Effector memory CD4-positive, alpha-beta T cell (primary cell): ENCODE results near the gene CHCHD3.

ENCODE experiments used
- DNase-seq, 3 donors: peaks; one replicate each; pipeline ENCODE4 v3.0.0-alpha.2; 2020
- H3K27ac ChIP-seq: 2 replicates; pipeline ENCODE4 v1.7.0; 2013; ENCODE audit warnings: mild to moderate bottlenecking, low read length, moderate library complexity; ENCODE audit not compliant: insufficient read depth, poor library complexity, severe bottlenecking
- H3K27me3 ChIP-seq: replicated peaks from 2 replicates; pipeline ENCODE4 v1.7.0; 2013; ENCODE audit warnings: mild to moderate bottlenecking, low read length; ENCODE audit not compliant: insufficient read depth, control insufficient read depth, poor library complexity, severe bottlenecking
- H3K36me3 ChIP-seq: 2 replicates; pipeline ENCODE4 v1.7.0; 2013; ENCODE audit warnings: mild to moderate bottlenecking, low read length, moderate library complexity; ENCODE audit not compliant: control insufficient read depth, insufficient read depth
- H3K4me1 ChIP-seq: 2 replicates; pipeline ENCODE4 v1.7.0; 2013; ENCODE audit warnings: low read length, mild to moderate bottlenecking; ENCODE audit not compliant: control insufficient read depth, insufficient read depth, poor library complexity, severe bottlenecking
- H3K4me3 ChIP-seq: 2 replicates; pipeline ENCODE4 v1.7.0; 2013; ENCODE audit warnings: low read length, low read depth, mild to moderate bottlenecking; ENCODE audit not compliant: insufficient read depth, poor library complexity, severe bottlenecking
- H3K9me3 ChIP-seq: 2 replicates; pipeline ENCODE4 v1.7.0; 2013; ENCODE audit warnings: mild to moderate bottlenecking, low read length, moderate library complexity; ENCODE audit not compliant: control insufficient read depth

CHCHD3 gene

DNA sequence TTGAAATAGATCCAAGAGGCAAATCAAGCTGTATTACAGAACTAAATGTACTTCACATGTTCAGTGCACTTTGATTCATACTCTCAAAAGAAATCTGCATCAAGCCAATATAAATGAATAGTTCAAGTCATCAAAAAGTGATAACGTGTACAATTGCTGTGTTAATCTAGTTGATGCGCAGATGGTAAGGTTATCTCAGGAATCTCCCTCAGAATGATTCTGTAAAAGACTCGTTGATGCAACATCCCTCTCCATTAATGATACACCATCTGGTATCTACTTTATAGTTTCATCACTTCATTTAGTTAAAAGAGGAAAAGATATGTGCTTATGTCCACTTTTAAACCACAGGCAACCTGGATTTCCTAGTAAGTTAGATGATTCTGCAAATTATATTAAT lies 200.6 kb downstream of the CHCHD3 start:
- H3K4me1 ChIP-seq = no peaks in the 10 kb centered on the region
- no peak for DNase-seq
- no peaks in the 10 kb centered on the region for H3K27me3 ChIP-seq
- H3K4me3 ChIP-seq = no peak overlapping the region
- no peak overlapping the region for H3K27ac ChIP-seq
- H3K9me3 ChIP-seq = no peaks in the 10 kb centered on the region
- no peaks in the 10 kb centered on the region for H3K36me3 ChIP-seq

DNA sequence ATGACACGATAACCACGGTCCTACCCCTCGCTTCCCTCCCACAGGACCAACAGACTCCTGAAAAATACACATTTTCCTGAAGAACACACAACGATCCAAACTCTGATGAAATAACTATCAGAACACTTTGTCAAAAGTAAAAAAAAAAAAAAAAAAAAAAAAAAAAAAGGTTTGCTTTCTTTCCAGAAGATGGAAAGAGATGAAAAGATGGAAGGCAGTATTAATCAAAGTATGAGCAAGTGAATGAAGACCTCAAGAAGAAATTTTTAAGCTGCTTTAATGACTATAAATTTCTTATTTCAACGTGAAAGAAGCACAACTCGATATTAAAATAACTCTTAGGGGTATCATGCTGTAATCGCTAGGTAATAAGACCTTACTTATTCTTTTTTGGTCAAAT lies 202.3 kb downstream of the CHCHD3 start:
- Histone ChIP-seq H3K27ac (no peak overlapping the region), H3K27me3 (no peaks in the 10 kb centered on the region), H3K36me3 (no peaks in the 10 kb centered on the region), H3K4me3 (no peak overlapping the region), H3K4me1 (no peaks in the 10 kb centered on the region), H3K9me3 (no peaks in the 10 kb centered on the region)
- no peak for DNase-seq

DNA sequence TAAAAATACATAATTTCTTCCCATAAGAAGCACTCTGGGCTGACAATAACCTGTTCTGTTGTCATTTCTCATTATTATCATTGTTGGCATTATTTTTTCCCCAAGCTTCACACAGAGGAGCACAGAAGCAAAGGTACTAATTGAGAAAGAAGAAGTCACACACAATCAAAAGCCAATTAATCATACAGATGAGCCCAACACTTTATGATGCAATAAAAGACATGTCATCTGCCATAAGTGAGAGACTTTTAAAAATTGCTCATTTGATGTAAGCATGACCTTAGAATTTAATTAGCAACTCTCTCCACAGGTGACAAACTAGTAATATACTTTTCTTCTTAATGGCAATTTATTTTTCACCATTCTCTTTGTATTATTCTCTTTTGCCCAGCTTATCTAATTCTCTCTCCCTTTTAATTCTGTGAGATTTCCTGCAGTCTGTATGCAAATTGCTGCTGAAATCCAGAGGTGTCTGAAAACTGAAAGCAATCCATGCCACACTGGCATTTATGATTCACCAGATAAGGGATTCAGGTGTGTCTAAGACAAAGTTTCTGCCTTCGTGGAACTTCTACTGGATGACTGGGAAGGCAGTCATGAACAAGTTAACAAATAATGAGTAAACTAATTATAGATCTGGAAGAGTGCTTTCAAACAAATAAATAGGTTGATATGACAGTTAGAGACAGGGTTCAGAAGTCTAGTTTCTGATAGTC lies 203.5 kb downstream of the CHCHD3 start:
- no peaks in the 10 kb centered on the region for H3K36me3 ChIP-seq
- H3K27me3 ChIP-seq = no peaks in the 10 kb centered on the region
- DNase-seq = no peak
- no peaks in the 10 kb centered on the region for H3K9me3 ChIP-seq
- H3K4me3 ChIP-seq = no peak overlapping the region
- no peak overlapping the region for H3K27ac ChIP-seq
- H3K4me1 ChIP-seq = no peaks in the 10 kb centered on the region

DNA sequence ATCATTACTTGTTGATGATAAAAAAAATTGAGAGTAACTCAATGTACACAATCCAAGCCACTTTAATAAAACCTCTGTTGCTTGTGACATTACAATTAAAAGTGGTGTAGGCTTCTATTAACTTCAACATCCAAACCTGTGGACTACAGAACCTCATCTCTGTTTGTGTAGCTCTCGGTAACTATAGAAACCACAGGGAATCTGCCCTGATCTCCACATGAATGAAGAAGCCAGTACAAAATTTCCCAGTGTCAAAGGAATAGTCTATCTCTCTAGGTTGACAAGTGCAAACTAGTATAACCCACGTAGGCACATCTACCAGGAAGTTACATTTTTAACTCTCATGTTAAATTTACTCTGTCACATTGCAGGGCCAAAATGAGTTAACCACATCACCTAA lies 204.3 kb downstream of the CHCHD3 start:
- Histone ChIP-seq H3K36me3 (no peaks in the 10 kb centered on the region), H3K27ac (no peak overlapping the region), H3K4me3 (no peak overlapping the region), H3K9me3 (no peaks in the 10 kb centered on the region), H3K27me3 (no peaks in the 10 kb centered on the region), H3K4me1 (no peaks in the 10 kb centered on the region)
- no peak for DNase-seq

DNA sequence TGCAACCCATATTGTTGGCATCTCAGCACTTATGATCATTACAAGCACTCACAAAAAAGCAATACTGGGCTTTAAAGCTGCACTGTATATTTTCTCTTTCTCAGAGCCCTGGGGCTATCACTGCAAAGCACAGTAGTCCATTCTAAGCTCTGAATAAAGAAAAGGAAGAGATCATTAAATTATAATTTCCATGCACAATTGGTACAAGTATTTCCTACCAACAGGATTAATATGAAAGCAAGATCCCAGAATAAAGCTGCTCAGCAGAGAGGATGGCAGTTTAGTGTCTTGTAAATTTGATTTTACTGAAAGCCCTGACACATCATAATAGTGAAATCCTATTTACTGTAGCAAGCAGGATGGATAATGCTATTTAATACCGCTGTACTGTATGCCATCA lies 205.3 kb downstream of the CHCHD3 start:
- H3K4me1 ChIP-seq = no peaks in the 10 kb centered on the region
- no peaks in the 10 kb centered on the region for H3K36me3 ChIP-seq
- H3K27ac ChIP-seq = no peak overlapping the region
- DNase-seq = no peak
- no peak overlapping the region for H3K4me3 ChIP-seq
- H3K9me3 ChIP-seq = no peaks in the 10 kb centered on the region
- H3K27me3 ChIP-seq = no peaks in the 10 kb centered on the region

DNA sequence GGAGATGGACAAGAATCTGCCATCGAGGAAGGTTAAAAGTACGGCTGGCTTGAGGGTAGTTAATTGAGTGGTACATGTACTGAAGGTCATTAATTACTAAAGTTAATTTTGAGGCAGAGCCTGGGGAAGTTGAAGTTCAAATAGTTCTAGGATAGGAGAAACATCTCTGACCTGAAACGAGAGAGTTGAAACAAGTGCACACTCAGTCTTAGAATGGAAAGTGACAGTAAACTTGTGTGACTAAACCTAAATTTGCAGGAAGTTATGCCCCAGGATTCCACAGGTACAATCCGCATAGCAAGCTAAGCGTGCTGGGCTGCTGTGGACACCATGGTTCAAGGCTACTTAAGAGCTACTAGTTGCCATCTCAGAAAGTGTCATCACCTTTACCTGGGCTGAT lies 209.9 kb downstream of the CHCHD3 start:
- no peak for DNase-seq
- H3K27ac ChIP-seq = no peak overlapping the region
- H3K9me3 ChIP-seq = no peaks in the 10 kb centered on the region
- no peaks in the 10 kb centered on the region for H3K36me3 ChIP-seq
- H3K4me3 ChIP-seq = no peak overlapping the region
- H3K27me3 ChIP-seq = no peaks in the 10 kb centered on the region
- no peaks in the 10 kb centered on the region for H3K4me1 ChIP-seq

DNA sequence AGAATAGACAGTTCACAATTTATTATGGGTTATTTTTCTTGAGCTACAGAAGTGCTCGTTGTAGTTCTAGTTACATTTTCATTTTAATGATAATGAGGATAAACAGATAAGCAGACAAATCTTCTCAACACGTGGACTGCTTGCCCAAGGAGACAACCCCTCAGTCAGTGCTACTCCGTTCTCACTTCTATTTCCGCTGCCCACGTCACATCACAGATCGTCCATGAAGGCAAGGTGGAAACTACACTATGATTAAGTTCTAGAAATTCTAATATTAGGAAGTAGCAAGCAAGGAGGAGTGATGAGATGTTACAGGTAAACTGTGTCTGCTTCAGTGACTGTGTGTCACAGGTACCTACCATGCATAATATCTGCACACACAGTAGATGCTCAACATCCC lies 210.5 kb downstream of the CHCHD3 start:
- Histone ChIP-seq H3K4me3 (no peak overlapping the region), H3K36me3 (no peaks in the 10 kb centered on the region), H3K27me3 (no peaks in the 10 kb centered on the region), H3K4me1 (no peaks in the 10 kb centered on the region), H3K27ac (no peak overlapping the region), H3K9me3 (no peaks in the 10 kb centered on the region)
- no peak for DNase-seq

DNA sequence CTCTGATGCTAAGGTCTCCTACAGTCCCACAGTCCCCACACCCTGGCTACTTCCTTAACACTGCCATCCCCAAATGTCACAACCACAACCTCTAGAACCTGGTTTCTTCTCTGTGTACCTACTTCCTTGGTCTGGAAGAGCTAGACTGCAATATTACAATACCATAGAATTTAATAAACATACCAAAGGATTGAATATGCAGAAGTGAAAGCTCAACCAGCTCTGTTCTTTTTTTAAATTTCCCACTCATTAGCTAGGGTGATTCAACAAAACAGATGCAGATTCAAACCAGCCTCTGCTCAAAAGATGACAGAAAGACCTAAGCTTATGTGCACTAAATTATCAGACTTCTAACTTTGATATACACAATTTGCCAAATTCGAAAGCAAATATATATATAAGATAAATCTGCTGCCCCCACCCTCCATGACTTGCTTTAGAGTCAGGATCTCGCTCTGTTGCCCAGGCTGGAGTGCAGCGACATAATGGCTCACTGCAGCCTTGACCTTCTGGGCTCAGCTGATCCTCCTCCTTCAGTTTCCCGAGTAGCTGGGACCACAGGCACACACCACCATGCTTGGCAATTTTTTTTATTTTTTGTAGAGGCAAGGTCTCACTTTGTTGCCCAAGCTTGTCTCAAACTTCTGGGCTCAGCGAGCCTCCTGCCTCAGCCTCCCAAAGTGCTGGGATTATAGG lies 212.6 kb downstream of the CHCHD3 start:
- no peak overlapping the region for H3K27ac ChIP-seq
- no peaks in the 10 kb centered on the region for H3K4me1 ChIP-seq
- no peaks in the 10 kb centered on the region for H3K27me3 ChIP-seq
- no peak for DNase-seq
- no peaks in the 10 kb centered on the region for H3K9me3 ChIP-seq
- no peaks in the 10 kb centered on the region for H3K36me3 ChIP-seq
- H3K4me3 ChIP-seq = no peak overlapping the region

DNA sequence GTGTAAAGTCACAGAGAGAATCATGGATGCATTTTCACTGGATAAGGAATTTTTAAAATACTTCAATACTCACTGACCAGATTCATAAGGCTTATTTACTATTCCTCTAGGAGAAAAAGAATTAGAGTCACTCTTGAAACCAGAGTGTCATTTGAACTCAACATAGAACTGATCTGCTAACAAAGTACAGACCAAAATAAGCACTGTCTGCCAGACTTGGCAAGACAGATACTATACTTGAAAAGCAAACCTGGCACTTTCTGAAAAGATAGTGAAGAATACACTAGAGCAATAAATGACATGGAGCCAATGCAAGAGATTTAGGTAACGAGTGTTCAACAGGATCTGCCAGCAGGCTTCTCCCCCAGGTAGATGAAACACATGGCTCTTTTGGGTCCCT lies 215.3 kb downstream of the CHCHD3 start:
- no peaks in the 10 kb centered on the region for H3K4me1 ChIP-seq
- H3K9me3 ChIP-seq = no peaks in the 10 kb centered on the region
- H3K4me3 ChIP-seq = no peak overlapping the region
- no peaks in the 10 kb centered on the region for H3K36me3 ChIP-seq
- DNase-seq = no peak
- H3K27ac ChIP-seq = no peak overlapping the region
- no peaks in the 10 kb centered on the region for H3K27me3 ChIP-seq

DNA sequence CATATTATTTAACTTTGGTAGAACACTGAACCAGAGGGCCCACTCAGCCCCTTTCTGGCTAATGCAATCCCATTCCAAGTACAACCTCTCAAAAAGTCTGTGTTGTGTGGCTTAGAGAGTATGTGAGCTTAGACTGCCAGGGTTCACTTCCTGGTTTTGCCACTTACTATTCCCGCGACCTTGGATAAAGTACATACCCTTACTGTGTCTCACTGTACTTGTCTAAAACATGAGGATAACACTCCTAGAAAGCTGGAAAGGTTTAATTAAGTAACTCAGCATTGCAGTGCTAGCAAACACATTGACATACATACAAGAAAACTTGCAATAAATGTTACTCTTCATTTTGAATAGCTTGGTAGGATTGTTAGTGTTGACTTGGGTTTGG lies 215.8 kb downstream of the CHCHD3 start:
- H3K27ac ChIP-seq = no peak overlapping the region
- DNase-seq = no peak
- H3K36me3 ChIP-seq = no peaks in the 10 kb centered on the region

More for the DNA sequence above, 215.8 kb downstream of the CHCHD3 start:
- Histone ChIP-seq H3K27me3 (no peaks in the 10 kb centered on the region), H3K9me3 (no peaks in the 10 kb centered on the region), H3K4me1 (no peaks in the 10 kb centered on the region), H3K4me3 (no peak overlapping the region)
